Endothelial cell of umbilical vein (primary cell): ENCODE measurements around the gene UNKL.

Experiments used
- EZH2 ChIP-seq: IDR thresholded peaks from 2 replicates; pipeline ENCODE4 v1.6.1; 2012; ENCODE audit warnings: borderline replicate concordance, low read depth, mild to moderate bottlenecking, moderate library complexity, low read length, inconsistent platforms; ENCODE audit not compliant: severe bottlenecking
- JUN ChIP-seq: IDR thresholded peaks from 2 replicates; pipeline ENCODE4 v1.6.1; 2011; ENCODE audit warnings: borderline replicate concordance, low read depth; ENCODE audit not compliant: insufficient read length, insufficient read depth
- POLR2A ChIP-seq: IDR thresholded peaks from 2 replicates; pipeline ENCODE4 v1.6.1; 2012; ENCODE audit warnings: low read depth, mild to moderate bottlenecking, control low read depth, low read length
- POLR2AphosphoS5 ChIP-seq: IDR thresholded peaks from 2 replicates; pipeline ENCODE4 v1.6.1; 2012; ENCODE audit warnings: low read depth, mild to moderate bottlenecking, control low read depth, low read length, moderate library complexity; ENCODE audit not compliant: insufficient read depth
- TF ChIP-seq, protein P1 (sequence below), 2 donors: IDR thresholded peaks; 1 replicate in 1 of 2; 2 replicates in 1 of 2; pipeline ENCODE4 v1.5.1; 2011; ENCODE audit warnings: low read length in 2 of 2, mild to moderate bottlenecking in 2 of 2, moderate library complexity in 2 of 2, control low read depth in 1 of 2, inconsistent platforms in 1 of 2, low read depth in 1 of 2; ENCODE audit not compliant: insufficient read depth in 1 of 2; ENCODE audit errors: extremely low read depth in 1 of 2
- TF ChIP-seq, protein P2 (sequence below): IDR thresholded peaks from 2 replicates; pipeline ENCODE4 v1.6.1; 2011; ENCODE audit not compliant: insufficient read depth, insufficient read length

DNA sequence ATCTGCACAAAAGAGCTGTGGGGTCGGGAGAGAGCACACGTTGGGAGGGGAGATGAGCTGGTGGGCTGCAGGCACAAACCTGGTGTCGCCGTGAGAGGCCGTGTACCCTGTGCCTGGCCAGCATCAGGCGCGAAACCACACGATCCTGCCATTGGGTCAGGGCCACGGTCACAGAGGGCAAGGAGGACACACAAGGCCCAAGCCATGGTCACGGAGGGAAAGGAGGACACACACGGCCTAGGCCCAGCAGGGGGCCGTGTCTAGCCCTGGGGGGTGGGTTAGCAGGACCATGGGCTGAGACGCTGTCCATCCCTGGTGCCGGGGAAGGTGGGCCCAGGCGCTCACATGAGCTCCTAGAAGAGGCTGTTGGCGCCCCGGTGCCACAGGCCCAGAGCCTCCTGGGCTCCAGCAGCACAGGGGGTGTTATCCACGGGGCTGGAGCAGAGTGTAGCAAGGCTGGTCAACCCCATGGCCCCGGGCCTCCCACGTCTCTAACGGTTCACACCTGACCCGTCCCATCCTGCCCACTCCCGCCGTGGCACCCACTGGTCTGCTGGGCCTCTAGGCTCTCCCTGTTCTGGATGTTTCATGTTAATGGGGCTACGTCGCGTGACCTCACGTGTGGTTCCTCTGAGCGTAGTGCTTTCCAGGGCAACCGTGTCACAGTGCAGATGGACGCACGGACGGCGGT lies 37.3 kb upstream of the UNKL start:
- TF ChIP-seq POLR2A, result no peak
- TF ChIP-seq EZH2, result no peak
- TF ChIP-seq, protein P1, sequence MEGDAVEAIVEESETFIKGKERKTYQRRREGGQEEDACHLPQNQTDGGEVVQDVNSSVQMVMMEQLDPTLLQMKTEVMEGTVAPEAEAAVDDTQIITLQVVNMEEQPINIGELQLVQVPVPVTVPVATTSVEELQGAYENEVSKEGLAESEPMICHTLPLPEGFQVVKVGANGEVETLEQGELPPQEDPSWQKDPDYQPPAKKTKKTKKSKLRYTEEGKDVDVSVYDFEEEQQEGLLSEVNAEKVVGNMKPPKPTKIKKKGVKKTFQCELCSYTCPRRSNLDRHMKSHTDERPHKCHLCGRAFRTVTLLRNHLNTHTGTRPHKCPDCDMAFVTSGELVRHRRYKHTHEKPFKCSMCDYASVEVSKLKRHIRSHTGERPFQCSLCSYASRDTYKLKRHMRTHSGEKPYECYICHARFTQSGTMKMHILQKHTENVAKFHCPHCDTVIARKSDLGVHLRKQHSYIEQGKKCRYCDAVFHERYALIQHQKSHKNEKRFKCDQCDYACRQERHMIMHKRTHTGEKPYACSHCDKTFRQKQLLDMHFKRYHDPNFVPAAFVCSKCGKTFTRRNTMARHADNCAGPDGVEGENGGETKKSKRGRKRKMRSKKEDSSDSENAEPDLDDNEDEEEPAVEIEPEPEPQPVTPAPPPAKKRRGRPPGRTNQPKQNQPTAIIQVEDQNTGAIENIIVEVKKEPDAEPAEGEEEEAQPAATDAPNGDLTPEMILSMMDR (IDR thresholded peaks at IDR 0.05; ENCODE audit: extremely low read depth in 1 of 2, insufficient read depth in 1 of 2, low read depth in 1 of 2, low read length in 2 of 2), result no peak
- no peak for TF ChIP-seq POLR2AphosphoS5
- TF ChIP-seq, protein P2, sequence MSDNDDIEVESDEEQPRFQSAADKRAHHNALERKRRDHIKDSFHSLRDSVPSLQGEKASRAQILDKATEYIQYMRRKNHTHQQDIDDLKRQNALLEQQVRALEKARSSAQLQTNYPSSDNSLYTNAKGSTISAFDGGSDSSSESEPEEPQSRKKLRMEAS, result no peak
- no peak for TF ChIP-seq JUN
